Neural cell (in vitro differentiated cells): Measurements from ENCODE around the gene RAB3C.

Source experiments
- CTCF ChIP-seq: fragments of 450-650 bp; IDR thresholded peaks from 2 replicates; pipeline ENCODE4 v1.5.1; 2014; ENCODE audit warnings: antibody characterized with exemption, mild to moderate bottlenecking, moderate library complexity; ENCODE audit not compliant: poor library complexity, severe bottlenecking
- EP300 ChIP-seq: fragments of 450-650 bp; conservative IDR thresholded peaks from 2 replicates; pipeline ENCODE4 v1.6.1; 2014; ENCODE audit warnings: antibody characterized with exemption, mild to moderate bottlenecking, moderate library complexity; ENCODE audit not compliant: poor library complexity, severe bottlenecking
- EZH2 ChIP-seq: fragments of 200-600, 300-800 bp; shearing (Covaris generic), sonication (generic); IDR thresholded peaks from 2 replicates; pipeline ENCODE4 v1.6.1; 2014; ENCODE audit warnings: antibody characterized with exemption, low read length, borderline replicate concordance, mild to moderate bottlenecking; ENCODE audit not compliant: insufficient read depth, poor library complexity, severe bottlenecking
- POLR2AphosphoS5 ChIP-seq: IDR thresholded peaks from 2 replicates; pipeline ENCODE4 v1.6.1; 2012
- RAD21 ChIP-seq: fragments of 450-650 bp; conservative IDR thresholded peaks from 2 replicates; pipeline ENCODE4 v1.6.1; 2014; ENCODE audit warnings: antibody characterized with exemption, mild to moderate bottlenecking, moderate library complexity
- REST ChIP-seq: IDR thresholded peaks from 2 replicates; pipeline ENCODE4 v1.6.1; 2012; ENCODE audit warnings: borderline replicate concordance
- SMC3 ChIP-seq: fragments of 450-650 bp; conservative IDR thresholded peaks from 2 replicates; pipeline ENCODE4 v1.6.1; 2014; ENCODE audit warnings: antibody characterized with exemption, mild to moderate bottlenecking, moderate library complexity; ENCODE audit not compliant: poor library complexity

- TF ChIP-seq CTCF (no peak), RAD21 (no peak), EP300 (no peak), REST (no peak), SMC3 (no peak), POLR2AphosphoS5 (no peak), EZH2 (no peak)
Measured at GRCh38 chr5:58847041-58847440, 264.2 kb downstream of the RAB3C start.
